Embryonic facial prominence (tissue), 1 donor: ENCODE measurements around the gene MPP7.
"Not testable (repeated sequence)": the region's sequence is repeated elsewhere in the genome, so short reads cannot be mapped to it uniquely, and the experiment has no call there.

ENCODE experiments used
- DNase-seq: peaks from one replicate; pipeline ENCODE4 v3.0.0-alpha.2; 2016; ENCODE audit errors: extremely low spot score

Gene MPP7

GRCh38 chr10:28302638-28303488 is at the start of gene MPP7:
Gene MPP7, minus strand, starts transcription at chr10:28303064. Its CDS starts 64,460 bp downstream, at chr10:28238604.
- peak; percentile 98 for DNase-seq

GRCh38 chr10:28349892-28350291 is 47.0 kb upstream of the MPP7 start:
- DNase-seq: no peak

- DNase-seq: no peak
Observed at GRCh38 chr10:28343987-28344895, 41.4 kb upstream of the MPP7 start.

- no peak for DNase-seq
Observed at GRCh38 chr10:28343252-28343651, 40.4 kb upstream of the MPP7 start.

- DNase-seq: not testable (repeated sequence)
Observed at GRCh38 chr10:28341679-28342078, 38.8 kb upstream of the MPP7 start.

GRCh38 chr10:28332726-28333125 is 29.9 kb upstream of the MPP7 start:
- no peak for DNase-seq

GRCh38 chr10:28331841-28332240 is 29.0 kb upstream of the MPP7 start:
- peak; percentile 48 for DNase-seq

GRCh38 chr10:28331066-28331465 is 28.2 kb upstream of the MPP7 start:
- DNase-seq: no peak

GRCh38 chr10:28328346-28328745 is 25.5 kb upstream of the MPP7 start:
- DNase-seq: no peak

GRCh38 chr10:28327491-28327880 is 24.6 kb upstream of the MPP7 start:
- no peak for DNase-seq

- DNase-seq: no peak
Observed at GRCh38 chr10:28326516-28327490, 23.9 kb upstream of the MPP7 start.

GRCh38 chr10:28320799-28321198 is 17.9 kb upstream of the MPP7 start:
- no peak for DNase-seq

- no peak for DNase-seq
Observed at GRCh38 chr10:28320090-28320489, 17.2 kb upstream of the MPP7 start.

GRCh38 chr10:28319061-28319460 is 16.2 kb upstream of the MPP7 start:
- DNase-seq: not testable (repeated sequence)

- DNase-seq: no peak
Observed at GRCh38 chr10:28318626-28319025, 15.8 kb upstream of the MPP7 start.

- no peak for DNase-seq
Observed at GRCh38 chr10:28317760-28318159, 14.9 kb upstream of the MPP7 start.

GRCh38 chr10:28316696-28317095 is 13.8 kb upstream of the MPP7 start:
- DNase-seq: no peak

- DNase-seq: no peak
Observed at GRCh38 chr10:28315140-28315539, 12.3 kb upstream of the MPP7 start.

GRCh38 chr10:28314211-28314610 is 11.3 kb upstream of the MPP7 start:
- no peak for DNase-seq

- no peak for DNase-seq
Observed at GRCh38 chr10:28312572-28312971, 9.7 kb upstream of the MPP7 start.

- no peak for DNase-seq
Observed at GRCh38 chr10:28311104-28311503, 8.2 kb upstream of the MPP7 start.
